Measurements from ENCODE around the gene SMU1. TPM values are rescaled to one million over a fixed set of nuclear protein-coding genes. Genes with fewer than 3 reads are reported as not detected.

The SMU1 gene
- total RNA-seq, 1 experiment from 2014 or later: 14.5 TPM

GRCh38 chr9:33117796-33118195 lies 41.3 kb upstream of the SMU1 start:
- Histone ChIP-seq H3K9me3 (ENCODE audit: insufficient read depth, low read depth) (no peaks in the 10 kb centered on the region), H3K4me1 (replicated peaks; ENCODE audit: insufficient read depth) (peaks cover 21% of the 10 kb centered on the region), H4K20me1 (ENCODE audit: insufficient read depth) (no peaks in the 10 kb centered on the region), H3K9me2 (ENCODE audit: insufficient read depth) (no peaks in the 10 kb centered on the region), H3K27ac (peak overlapping the region; percentile 57), H3K4me3 (no peak overlapping the region), H2AFZ (no peak overlapping the region), H3K27me3 (ENCODE audit: insufficient read depth, low read depth) (no peaks in the 10 kb centered on the region), H3F3A (ENCODE audit: insufficient read depth, low read depth) (peaks cover 6% of the 10 kb centered on the region; the same call in 1 of the 2 replicates), H3K36me3 (ENCODE audit: low read depth) (no peaks in the 10 kb centered on the region), H3K4me2 (peak overlapping the region; percentile 58), H3K79me2 (ENCODE audit: low read depth) (0 out of 2 replicates have a peak, but pooled peaks cover 2% of the 10 kb centered on the region)
- no peak for DNase-seq
- CTCF ChIA-PET: no interaction called here
- intact Hi-C loops (cut with micrococcal nuclease; ENCODE audit: unreplicated experiment): no loop called here
- POLR2A ChIA-PET (ENCODE audit: unreplicated experiment): no interaction called here
- no TSS peak for BruUV-seq (replicated peaks)
- TF ChIP-seq EZH2 (IDR thresholded peaks at IDR 0.05; ENCODE audit: low read depth) (no peak), CTCF (conservative IDR thresholded peaks at IDR 0.05) (no peak)

GRCh38 chr9:33117306-33117705 lies 40.8 kb upstream of the SMU1 start:
- TF ChIP-seq CTCF (conservative IDR thresholded peaks at IDR 0.05) (no peak), EZH2 (IDR thresholded peaks at IDR 0.05; ENCODE audit: low read depth) (no peak)
- H3K4me2 ChIP-seq: peak overlapping the region; percentile 58
- no peaks in the 10 kb centered on the region for H4K20me1 ChIP-seq (ENCODE audit: insufficient read depth)
- H3K4me1 ChIP-seq (replicated peaks; ENCODE audit: insufficient read depth): peaks cover 21% of the 10 kb centered on the region
- H3K9me2 ChIP-seq (ENCODE audit: insufficient read depth): no peaks in the 10 kb centered on the region
- H3K27me3 ChIP-seq (ENCODE audit: insufficient read depth, low read depth): no peaks in the 10 kb centered on the region
- H3F3A ChIP-seq (ENCODE audit: insufficient read depth, low read depth): peaks cover 6% of the 10 kb centered on the region; the same call in 1 of the 2 replicates
- DNase-seq: peak in 1 of 2 experiments; percentile 43
- no peaks in the 10 kb centered on the region for H3K36me3 ChIP-seq (ENCODE audit: low read depth)
- no peak overlapping the region for H3K4me3 ChIP-seq
- BruUV-seq (replicated peaks): no TSS peak
- 0 out of 2 replicates have a peak, but pooled peaks cover 2% of the 10 kb centered on the region for H3K79me2 ChIP-seq (ENCODE audit: low read depth)
- H3K27ac ChIP-seq: peak overlapping the region; percentile 57
- H2AFZ ChIP-seq: no peak overlapping the region
- intact Hi-C loops (cut with micrococcal nuclease; ENCODE audit: unreplicated experiment): no loop called here
- ChIA-PET POLR2A (ENCODE audit: unreplicated experiment) (interaction anchor here (0.7 kb wide), 1 partner anchor 472 kb away, joined by 5 read pairs; no protein-coding TSS in a partner anchor), CTCF (no interaction called here)
- no peaks in the 10 kb centered on the region for H3K9me3 ChIP-seq (ENCODE audit: insufficient read depth, low read depth)

GRCh38 chr9:33116860-33117259 lies 40.4 kb upstream of the SMU1 start:
- no TSS peak for BruUV-seq (replicated peaks)
- H3K36me3 ChIP-seq (ENCODE audit: low read depth): no peaks in the 10 kb centered on the region
- no peaks in the 10 kb centered on the region for H3K27me3 ChIP-seq (ENCODE audit: insufficient read depth, low read depth)
- peak overlapping the region; percentile 58 for H3K4me2 ChIP-seq
- peaks cover 21% of the 10 kb centered on the region for H3K4me1 ChIP-seq (replicated peaks; ENCODE audit: insufficient read depth)
- H3F3A ChIP-seq (ENCODE audit: insufficient read depth, low read depth): peaks cover 6% of the 10 kb centered on the region; the same call in 1 of the 2 replicates
- no peaks in the 10 kb centered on the region for H3K9me3 ChIP-seq (ENCODE audit: insufficient read depth, low read depth)
- H3K4me3 ChIP-seq: no peak overlapping the region
- H3K27ac ChIP-seq: peak overlapping the region; percentile 57
- CTCF ChIA-PET: no interaction called here
- POLR2A ChIA-PET (ENCODE audit: unreplicated experiment): interaction anchor here (0.7 kb wide), 1 partner anchor 472 kb away, joined by 5 read pairs; no protein-coding TSS in a partner anchor
- H3K79me2 ChIP-seq (ENCODE audit: low read depth): 0 out of 2 replicates have a peak, but pooled peaks cover 2% of the 10 kb centered on the region
- no peaks in the 10 kb centered on the region for H3K9me2 ChIP-seq (ENCODE audit: insufficient read depth)
- DNase-seq: no peak
- H4K20me1 ChIP-seq (ENCODE audit: insufficient read depth): no peaks in the 10 kb centered on the region
- intact Hi-C loops (cut with micrococcal nuclease; ENCODE audit: unreplicated experiment): no loop called here
- no peak overlapping the region for H2AFZ ChIP-seq
- no peak for TF ChIP-seq EZH2 (IDR thresholded peaks at IDR 0.05; ENCODE audit: low read depth)
- no peak for TF ChIP-seq CTCF (conservative IDR thresholded peaks at IDR 0.05)

Data from PC-9 (cell line).